Measurements from ENCODE around the gene VPS9D1.

The VPS9D1 gene

GRCh38 chr16:89657442-89658220 is 63.1 kb downstream of the VPS9D1 start, which contains the start of the genes CHMP1A and SPATA33:
TSS of gene CHMP1A (minus strand) at chr16:89657708. CDS start at chr16:89657588, 120 bp downstream.
TSS of gene SPATA33 (plus strand) at chr16:89657836. CDS start at chr16:89657912, 76 bp downstream.
- peak; percentile 17 for DNase-seq
